Measurements from ENCODE around the gene MED15.

Gene MED15

DNA sequence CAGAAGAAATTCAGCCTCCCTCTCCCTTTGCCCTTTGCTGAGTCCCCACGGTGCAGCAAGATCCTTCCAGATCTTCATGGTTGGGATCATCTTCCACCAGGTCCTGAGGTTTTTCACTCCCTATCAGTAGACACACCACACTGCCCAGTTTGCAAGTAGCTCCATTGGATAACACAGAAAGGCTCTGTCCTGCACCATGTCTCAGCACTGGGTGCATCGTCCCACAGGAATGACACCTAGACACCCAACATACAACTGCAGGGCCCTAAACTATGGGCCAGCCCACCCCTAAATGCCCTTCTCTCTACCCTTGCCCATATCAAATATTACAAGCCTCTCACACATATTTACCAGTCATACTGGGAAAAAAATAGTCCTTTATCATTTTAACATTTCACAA, 21.2 kb upstream of the MED15 start:
- no peak overlapping the region for H3K27ac ChIP-seq (ENCODE audit: low read length)
- H3K36me3 ChIP-seq (ENCODE audit: insufficient read depth, low read depth, low read length), result no peaks in the 10 kb centered on the region
- no peak overlapping the region for H3K4me3 ChIP-seq (ENCODE audit: low read length)
- no peaks in the 10 kb centered on the region for H3K27me3 ChIP-seq (ENCODE audit: insufficient read depth, low read length)
- no peak overlapping the region for H3K9ac ChIP-seq (ENCODE audit: low read depth, low read length)
- no peaks in the 10 kb centered on the region for H3K9me3 ChIP-seq (ENCODE audit: insufficient read depth, low read depth, low read length)
- no peaks in the 10 kb centered on the region for H3K4me1 ChIP-seq (ENCODE audit: insufficient read depth, low read length)

DNA sequence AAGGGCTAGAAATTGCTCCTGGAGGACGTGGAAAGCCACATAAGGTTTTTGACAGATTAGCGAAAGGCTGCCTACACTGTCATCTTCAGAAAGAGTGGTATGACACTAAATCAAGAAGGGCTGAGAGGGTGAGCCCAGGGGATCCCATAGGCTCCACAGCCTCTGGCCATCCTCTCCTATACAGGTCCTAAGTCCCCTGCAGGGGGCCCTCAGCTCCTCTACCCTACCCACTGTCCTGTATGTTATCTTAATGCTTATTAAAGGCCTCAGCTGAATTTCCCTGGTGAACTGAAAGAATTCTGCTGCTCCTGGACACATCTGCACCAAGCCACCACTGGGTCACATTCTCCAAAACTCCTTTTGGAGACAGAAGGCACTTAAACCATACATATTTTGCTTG, 19.7 kb upstream of the MED15 start:
- Histone ChIP-seq H3K36me3 (ENCODE audit: insufficient read depth, low read depth, low read length) (no peaks in the 10 kb centered on the region), H3K27ac (ENCODE audit: low read length) (no peak overlapping the region), H3K27me3 (ENCODE audit: insufficient read depth, low read length) (no peaks in the 10 kb centered on the region), H3K9ac (ENCODE audit: low read depth, low read length) (no peak overlapping the region), H3K4me1 (ENCODE audit: insufficient read depth, low read length) (no peaks in the 10 kb centered on the region), H3K9me3 (ENCODE audit: insufficient read depth, low read depth, low read length) (no peaks in the 10 kb centered on the region), H3K4me3 (ENCODE audit: low read length) (no peak overlapping the region)

DNA sequence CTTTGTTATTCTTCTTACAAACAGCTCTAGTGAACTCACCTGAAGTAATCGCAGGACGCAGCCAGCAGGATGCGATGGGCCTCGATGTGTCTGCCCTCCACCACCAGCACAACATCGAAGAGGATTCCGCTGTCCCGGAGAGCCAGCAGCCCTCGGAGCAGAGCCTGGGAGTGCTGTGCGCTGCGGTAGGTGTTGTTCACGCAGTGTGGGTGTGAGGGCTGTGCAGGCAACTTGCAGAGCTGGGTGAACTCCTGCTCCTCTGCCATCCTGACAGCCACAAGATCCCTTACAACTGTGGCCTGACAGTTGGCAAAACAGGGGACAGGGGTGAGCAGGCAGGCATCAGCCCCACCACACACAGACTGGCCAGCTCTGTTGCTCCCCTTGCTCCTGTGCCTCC, 18.5 kb upstream of the MED15 start:
- no peaks in the 10 kb centered on the region for H3K36me3 ChIP-seq (ENCODE audit: insufficient read depth, low read depth, low read length)
- H3K27me3 ChIP-seq (ENCODE audit: insufficient read depth, low read length), result peaks cover 10% of the 10 kb centered on the region
- no peak overlapping the region for H3K27ac ChIP-seq (ENCODE audit: low read length)
- no peak overlapping the region for H3K4me3 ChIP-seq (ENCODE audit: low read length)
- no peaks in the 10 kb centered on the region for H3K4me1 ChIP-seq (ENCODE audit: insufficient read depth, low read length)
- no peak overlapping the region for H3K9ac ChIP-seq (ENCODE audit: low read depth, low read length)
- H3K9me3 ChIP-seq (ENCODE audit: insufficient read depth, low read depth, low read length), result no peaks in the 10 kb centered on the region

DNA sequence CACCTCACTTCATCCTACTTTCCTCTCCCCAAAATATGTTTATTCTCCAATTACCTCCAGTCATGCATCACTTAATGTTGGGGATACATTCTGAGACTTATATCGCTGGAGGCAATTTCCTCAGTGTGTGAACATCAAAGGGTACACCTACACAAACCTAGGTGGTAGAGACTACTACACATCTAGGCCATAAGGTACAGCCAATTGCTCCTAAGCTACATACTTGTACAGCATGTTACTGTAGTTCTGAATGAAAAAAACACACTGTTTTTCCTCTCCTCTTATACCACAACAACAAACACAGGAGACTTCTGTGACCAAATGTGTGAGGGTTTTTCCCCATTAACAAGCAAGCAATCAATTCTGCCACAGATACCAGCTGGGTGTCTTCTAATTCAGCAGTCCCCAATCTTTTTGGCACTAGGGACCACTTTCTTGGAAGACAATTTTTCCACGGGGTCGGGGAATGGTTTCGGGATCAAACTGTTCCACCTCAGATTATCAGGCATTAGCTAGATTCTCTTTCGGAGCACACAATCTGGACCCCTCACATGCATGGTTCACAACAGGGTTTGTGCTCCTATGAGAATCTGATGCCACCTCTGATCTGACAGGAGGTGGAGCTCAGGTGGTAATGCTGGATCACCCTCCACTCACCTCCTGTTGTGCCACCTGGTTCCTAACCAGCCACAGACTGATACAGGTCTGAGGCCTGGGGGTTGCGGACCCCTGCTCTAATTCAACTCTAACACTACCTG, 17.0 kb upstream of the MED15 start:
- Histone ChIP-seq H3K27me3 (ENCODE audit: insufficient read depth, low read length) (peaks cover 22% of the 10 kb centered on the region), H3K36me3 (ENCODE audit: insufficient read depth, low read depth, low read length) (no peaks in the 10 kb centered on the region), H3K4me3 (ENCODE audit: low read length) (no peak overlapping the region), H3K27ac (ENCODE audit: low read length) (no peak overlapping the region), H3K9ac (ENCODE audit: low read depth, low read length) (no peak overlapping the region), H3K4me1 (ENCODE audit: insufficient read depth, low read length) (no peaks in the 10 kb centered on the region), H3K9me3 (ENCODE audit: insufficient read depth, low read depth, low read length) (no peaks in the 10 kb centered on the region)

DNA sequence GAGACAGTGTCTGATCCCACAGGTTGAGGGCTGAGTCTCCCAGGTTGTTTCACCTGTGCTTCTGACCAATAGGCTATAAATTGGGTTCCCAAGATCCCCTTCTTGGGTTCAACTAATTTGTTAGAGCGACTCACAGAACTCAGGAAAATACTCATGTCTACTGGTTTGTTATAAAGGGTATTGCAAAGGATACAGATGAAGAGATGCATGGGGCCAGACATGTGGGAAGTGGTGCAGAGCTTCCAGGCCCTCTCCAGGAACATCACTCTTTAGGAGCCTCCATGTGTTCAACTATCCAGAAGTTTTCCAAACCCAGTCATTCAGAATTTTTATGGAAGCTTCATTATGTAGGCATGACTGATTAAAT, 16.5 kb upstream of the MED15 start:
- Histone ChIP-seq H3K36me3 (ENCODE audit: insufficient read depth, low read depth, low read length) (no peaks in the 10 kb centered on the region), H3K27me3 (ENCODE audit: insufficient read depth, low read length) (peaks cover 22% of the 10 kb centered on the region), H3K9me3 (ENCODE audit: insufficient read depth, low read depth, low read length) (no peaks in the 10 kb centered on the region), H3K4me1 (ENCODE audit: insufficient read depth, low read length) (no peaks in the 10 kb centered on the region), H3K27ac (ENCODE audit: low read length) (no peak overlapping the region), H3K4me3 (ENCODE audit: low read length) (no peak overlapping the region), H3K9ac (ENCODE audit: low read depth, low read length) (no peak overlapping the region)

DNA sequence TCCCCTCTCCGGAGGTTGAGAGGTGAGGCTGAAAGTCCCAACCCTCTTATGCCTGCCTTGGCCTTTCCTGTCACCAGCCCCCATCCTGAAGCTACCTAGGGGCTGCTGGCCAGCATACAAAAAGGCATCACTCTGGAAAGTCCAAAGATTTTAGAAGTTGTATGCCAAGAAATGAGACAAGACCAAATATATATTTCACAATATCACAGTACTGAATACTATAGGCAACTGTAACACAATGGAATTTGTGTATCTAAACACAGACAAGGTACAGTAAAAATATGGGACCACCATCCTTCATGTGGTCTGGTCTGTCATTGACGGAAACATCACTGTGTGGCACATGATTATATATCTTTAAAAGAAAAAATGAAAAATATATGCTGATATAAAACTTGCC, 16.1 kb upstream of the MED15 start:
- Histone ChIP-seq H3K27ac (ENCODE audit: low read length) (no peak overlapping the region), H3K36me3 (ENCODE audit: insufficient read depth, low read depth, low read length) (no peaks in the 10 kb centered on the region), H3K9ac (ENCODE audit: low read depth, low read length) (no peak overlapping the region), H3K27me3 (ENCODE audit: insufficient read depth, low read length) (peaks cover 22% of the 10 kb centered on the region), H3K4me3 (ENCODE audit: low read length) (no peak overlapping the region), H3K4me1 (ENCODE audit: insufficient read depth, low read length) (no peaks in the 10 kb centered on the region), H3K9me3 (ENCODE audit: insufficient read depth, low read depth, low read length) (no peaks in the 10 kb centered on the region)

DNA sequence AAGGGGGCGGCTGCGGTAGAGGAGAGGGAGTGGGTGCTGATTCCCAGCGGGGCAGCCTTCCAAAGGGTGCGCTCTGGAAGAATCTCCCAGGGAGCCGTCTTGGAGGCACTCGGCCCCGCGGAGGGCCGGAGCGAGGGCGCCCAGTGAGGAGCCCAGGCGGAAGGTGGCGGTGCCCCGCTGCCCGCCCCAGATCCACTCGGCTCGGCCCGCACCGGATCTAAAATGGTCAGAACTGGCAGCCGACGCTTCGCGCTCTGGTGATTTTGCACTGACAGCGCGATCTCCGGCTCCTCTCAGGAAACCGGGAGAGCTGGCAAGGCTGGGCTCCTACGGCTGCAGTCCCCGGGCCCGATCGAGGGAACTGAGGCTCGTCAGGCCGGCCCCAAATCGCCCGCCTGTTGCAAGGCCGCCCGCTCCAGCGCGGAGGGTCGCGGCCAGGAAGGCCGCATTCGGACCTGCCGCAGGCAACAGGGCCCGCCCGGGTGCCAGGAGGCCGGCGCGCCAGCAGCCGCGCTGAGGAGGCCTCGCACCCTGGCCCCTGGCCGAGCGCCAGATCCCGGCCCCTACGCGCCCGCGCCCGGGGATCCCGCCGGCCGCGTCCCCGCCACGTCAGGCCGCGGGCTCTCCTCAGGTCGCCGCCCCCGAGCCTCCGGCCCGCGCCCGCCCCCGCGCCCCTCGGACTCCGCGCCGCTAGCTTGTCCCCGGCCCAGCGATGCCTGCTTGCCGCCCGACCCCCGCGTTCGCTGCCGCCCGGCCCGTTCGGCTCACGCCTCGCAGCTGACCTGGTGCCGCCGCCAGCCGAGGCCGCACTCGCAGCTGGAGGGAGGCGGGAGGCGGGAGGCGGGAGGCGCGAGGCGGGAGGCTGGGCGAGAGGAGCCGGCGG, 12.2 kb upstream of the MED15 start, which contains the start of gene KLHL22:
TSS of gene KLHL22 (minus strand) at position 818 of the 883 bp plus-strand sequence. CDS start 6,584 bp downstream, outside the sequence.
- H3K36me3 ChIP-seq (ENCODE audit: insufficient read depth, low read depth, low read length), result no peaks in the 10 kb centered on the region
- peaks cover 4% of the 10 kb centered on the region; the same call in 1 of the 2 replicates for H3K4me1 ChIP-seq (ENCODE audit: insufficient read depth, low read length)
- peaks cover 22% of the 10 kb centered on the region for H3K27me3 ChIP-seq (ENCODE audit: insufficient read depth, low read length)
- peak within 1 kb of the TSS; percentile 27 for H3K27ac ChIP-seq (ENCODE audit: low read length)
- peak within 1 kb of the TSS; percentile 82; the same call in 1 of the 2 replicates for H3K9ac ChIP-seq (ENCODE audit: low read depth, low read length)
- H3K4me3 ChIP-seq (ENCODE audit: low read length), result peak within 1 kb of the TSS; percentile 94
- no peaks in the 10 kb centered on the region for H3K9me3 ChIP-seq (ENCODE audit: insufficient read depth, low read depth, low read length)

DNA sequence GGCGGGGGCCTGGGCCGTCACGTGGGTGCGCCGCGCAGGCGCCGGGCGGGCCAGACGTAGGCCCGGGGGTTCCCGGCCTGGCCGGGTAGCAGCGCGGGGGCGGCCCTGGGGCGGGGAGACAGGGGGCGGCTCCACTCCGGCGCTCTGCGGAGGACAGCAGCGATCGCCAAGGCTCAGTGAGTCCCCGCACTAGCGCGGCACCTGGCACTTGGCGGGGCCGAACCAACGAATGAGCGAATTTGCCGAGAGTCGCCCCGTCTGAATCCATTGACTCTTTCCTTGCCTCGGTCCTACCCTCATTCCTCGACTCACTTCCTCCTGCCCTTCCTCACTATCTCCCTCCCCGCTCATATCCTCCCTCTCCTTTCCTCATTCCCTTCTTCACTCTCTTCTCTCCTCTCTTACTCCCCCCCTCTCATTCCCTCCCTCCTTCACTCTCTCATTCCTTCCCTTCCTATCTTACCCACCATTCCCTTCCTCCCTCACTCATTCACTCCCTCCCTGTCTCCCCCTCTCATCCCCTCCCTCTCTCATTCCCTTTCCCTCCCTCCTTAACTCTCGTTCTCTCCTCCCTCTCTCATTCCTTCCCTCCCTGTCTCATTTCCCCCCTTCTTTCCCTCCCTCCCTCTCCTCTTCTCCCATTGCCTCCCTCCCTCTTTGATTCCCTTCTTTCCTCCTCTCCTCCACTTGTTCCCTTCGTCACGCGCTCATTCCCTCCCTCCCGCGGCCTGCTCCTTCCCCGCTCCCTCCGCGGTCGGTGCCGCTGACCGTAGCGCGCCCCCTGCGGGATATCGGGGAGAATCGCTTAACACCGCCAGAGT, 11.3 kb upstream of the MED15 start:
- H3K4me1 ChIP-seq (ENCODE audit: insufficient read depth, low read length), result peaks cover 4% of the 10 kb centered on the region; the same call in 1 of the 2 replicates
- H3K36me3 ChIP-seq (ENCODE audit: insufficient read depth, low read depth, low read length), result no peaks in the 10 kb centered on the region
- peak overlapping the region; percentile 94 for H3K4me3 ChIP-seq (ENCODE audit: low read length)
- H3K27me3 ChIP-seq (ENCODE audit: insufficient read depth, low read length), result peaks cover 22% of the 10 kb centered on the region
- H3K9ac ChIP-seq (ENCODE audit: low read depth, low read length), result peak overlapping the region; percentile 82; the same call in 1 of the 2 replicates
- H3K9me3 ChIP-seq (ENCODE audit: insufficient read depth, low read depth, low read length), result no peaks in the 10 kb centered on the region
- H3K27ac ChIP-seq (ENCODE audit: low read length), result peak overlapping the region; percentile 27

DNA sequence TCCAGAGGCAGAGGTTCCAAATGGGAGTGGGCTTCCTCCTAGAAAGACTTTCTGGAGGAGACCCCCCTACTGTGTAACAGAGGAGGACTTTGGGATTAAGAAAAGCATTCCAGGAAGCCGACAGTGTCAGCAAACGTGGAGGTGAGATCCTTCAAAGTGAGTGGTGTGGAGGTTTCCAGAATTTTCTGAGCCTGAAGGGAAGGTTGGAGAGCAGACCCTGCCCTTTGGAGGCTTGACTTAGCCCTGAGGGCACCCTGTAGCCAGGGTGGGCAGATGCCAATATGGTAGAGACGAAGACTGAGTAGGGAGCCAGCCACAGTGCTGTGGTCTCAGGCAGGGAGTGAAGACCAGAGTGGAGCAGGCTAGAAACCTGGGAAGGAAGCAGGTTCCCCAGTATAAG, 10.0 kb upstream of the MED15 start:
- Histone ChIP-seq H3K27ac (ENCODE audit: low read length) (no peak overlapping the region), H3K9ac (ENCODE audit: low read depth, low read length) (no peak overlapping the region), H3K9me3 (ENCODE audit: insufficient read depth, low read depth, low read length) (no peaks in the 10 kb centered on the region), H3K4me1 (ENCODE audit: insufficient read depth, low read length) (peaks cover 4% of the 10 kb centered on the region; the same call in 1 of the 2 replicates), H3K4me3 (ENCODE audit: low read length) (no peak overlapping the region), H3K27me3 (ENCODE audit: insufficient read depth, low read length) (peaks cover 22% of the 10 kb centered on the region), H3K36me3 (ENCODE audit: insufficient read depth, low read depth, low read length) (peaks cover 5% of the 10 kb centered on the region)

DNA sequence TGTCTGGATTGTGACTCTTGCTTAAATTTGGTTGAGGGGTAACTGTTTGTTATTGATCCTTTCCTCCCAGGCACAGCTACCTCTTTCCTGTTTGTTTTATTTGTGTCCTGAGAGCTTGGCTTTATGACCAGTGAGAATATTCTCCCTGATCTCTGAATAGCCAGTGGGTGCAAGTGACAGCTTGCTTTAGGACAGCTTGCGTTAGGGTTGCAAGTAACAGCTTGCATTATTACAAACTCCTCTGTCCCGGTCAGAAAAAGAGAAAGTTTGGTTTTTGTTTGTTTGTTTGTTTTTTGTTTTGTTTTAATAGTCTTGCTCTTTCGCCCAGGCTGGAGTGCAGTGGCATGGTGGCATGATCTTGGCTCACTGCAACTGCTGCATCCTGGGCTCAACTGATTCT, 8.5 kb upstream of the MED15 start:
- H3K4me1 ChIP-seq (ENCODE audit: insufficient read depth, low read length), result peaks cover 4% of the 10 kb centered on the region; the same call in 1 of the 2 replicates
- H3K9ac ChIP-seq (ENCODE audit: low read depth, low read length), result no peak overlapping the region
- H3K4me3 ChIP-seq (ENCODE audit: low read length), result no peak overlapping the region
- H3K27me3 ChIP-seq (ENCODE audit: insufficient read depth, low read length), result peaks cover 12% of the 10 kb centered on the region
- no peaks in the 10 kb centered on the region for H3K9me3 ChIP-seq (ENCODE audit: insufficient read depth, low read depth, low read length)
- no peak overlapping the region for H3K27ac ChIP-seq (ENCODE audit: low read length)
- peaks cover 5% of the 10 kb centered on the region for H3K36me3 ChIP-seq (ENCODE audit: insufficient read depth, low read depth, low read length)

DNA sequence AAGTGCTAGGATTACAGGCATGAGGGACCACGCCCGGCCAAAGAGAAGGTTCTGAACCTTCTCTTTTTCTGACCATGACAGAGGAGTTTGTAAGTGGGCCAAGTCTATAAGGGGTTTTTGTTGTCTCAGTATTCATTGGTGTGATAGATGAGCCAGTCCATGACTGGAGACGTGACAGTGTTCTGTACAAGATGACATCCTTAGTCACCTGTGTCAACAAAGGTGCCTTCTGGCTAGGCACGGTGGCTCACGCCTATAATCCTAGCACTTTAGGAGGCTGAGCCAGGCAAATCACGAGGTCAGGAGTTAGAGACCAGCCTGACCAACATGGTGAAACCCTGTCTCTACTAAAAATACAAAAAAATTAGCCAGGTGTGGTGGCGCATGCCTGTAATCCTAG, 7.6 kb upstream of the MED15 start:
- Histone ChIP-seq H3K27ac (ENCODE audit: low read length) (no peak overlapping the region), H3K4me1 (ENCODE audit: insufficient read depth, low read length) (peaks cover 4% of the 10 kb centered on the region; the same call in 1 of the 2 replicates), H3K36me3 (ENCODE audit: insufficient read depth, low read depth, low read length) (peaks cover 5% of the 10 kb centered on the region), H3K9me3 (ENCODE audit: insufficient read depth, low read depth, low read length) (no peaks in the 10 kb centered on the region), H3K4me3 (ENCODE audit: low read length) (no peak overlapping the region), H3K9ac (ENCODE audit: low read depth, low read length) (no peak overlapping the region), H3K27me3 (ENCODE audit: insufficient read depth, low read length) (peaks cover 4% of the 10 kb centered on the region)

Data from iPS-20b (cell line).